ENCODE results near the gene CACNG4. TPM values are rescaled to one million over a fixed set of nuclear protein-coding genes. Genes with fewer than 3 reads are reported as not detected.

Gene CACNG4
- total RNA-seq, 1 experiment from 2014 or later = not detected

DNA sequence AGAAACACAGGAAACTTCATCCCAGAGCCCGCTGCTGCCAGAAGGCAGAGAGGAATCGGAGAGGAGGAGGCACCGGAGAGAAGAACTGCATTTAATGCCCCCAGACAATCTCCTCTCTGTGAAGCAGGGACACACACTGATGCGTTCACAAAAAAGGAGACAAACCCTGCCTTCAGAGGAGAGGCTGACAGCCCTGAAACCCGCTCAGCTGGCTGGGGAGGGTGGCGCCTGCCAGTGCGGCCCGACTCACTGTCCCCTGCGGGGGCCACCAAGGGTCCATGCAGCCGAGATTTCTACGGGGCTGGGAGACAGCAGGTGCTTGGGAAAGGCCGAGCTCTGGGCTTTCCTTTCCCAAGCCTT, 57.9 kb downstream of the CACNG4 start:
- Histone ChIP-seq H3K9me3 (ENCODE audit: low read length) (no peaks in the 10 kb centered on the region), H3K27me3 (ENCODE audit: low read length) (no peaks in the 10 kb centered on the region), H3K36me3 (ENCODE audit: insufficient read depth, low read length) (no peaks in the 10 kb centered on the region), H2AFZ (ENCODE audit: low read length) (no peak overlapping the region), H3K4me1 (ENCODE audit: low read length) (no peaks in the 10 kb centered on the region), H4K20me1 (ENCODE audit: insufficient read depth, low read depth, low read length) (no peaks in the 10 kb centered on the region), H3K27ac (ENCODE audit: low read length) (no peak overlapping the region), H3K79me2 (ENCODE audit: low read length) (no peaks in the 10 kb centered on the region), H3K9me2 (replicated peaks; ENCODE audit: insufficient read depth, low read length) (no peaks in the 10 kb centered on the region), H3K4me3 (ENCODE audit: low read length) (no peak overlapping the region), H3K9ac (ENCODE audit: low read length) (no peak overlapping the region), H3K4me2 (ENCODE audit: low read depth, low read length, poor library complexity, severe bottlenecking) (no peak overlapping the region)
- no peak for DNase-seq

GRCh38 chr17:67024736-67025135, 60.2 kb downstream of the CACNG4 start:
- no peaks in the 10 kb centered on the region for H3K27me3 ChIP-seq (ENCODE audit: low read length)
- H3K9ac ChIP-seq (ENCODE audit: low read length) = no peak overlapping the region
- H3K9me3 ChIP-seq (ENCODE audit: low read length) = no peaks in the 10 kb centered on the region
- no peaks in the 10 kb centered on the region for H3K36me3 ChIP-seq (ENCODE audit: insufficient read depth, low read length)
- no peaks in the 10 kb centered on the region for H3K4me1 ChIP-seq (ENCODE audit: low read length)
- H3K4me2 ChIP-seq (ENCODE audit: low read depth, low read length, poor library complexity, severe bottlenecking) = no peak overlapping the region
- no peak overlapping the region for H3K4me3 ChIP-seq (ENCODE audit: low read length)
- H3K79me2 ChIP-seq (ENCODE audit: low read length) = no peaks in the 10 kb centered on the region
- no peak overlapping the region for H2AFZ ChIP-seq (ENCODE audit: low read length)
- H4K20me1 ChIP-seq (ENCODE audit: insufficient read depth, low read depth, low read length) = no peaks in the 10 kb centered on the region
- no peak for DNase-seq
- no peaks in the 10 kb centered on the region for H3K9me2 ChIP-seq (replicated peaks; ENCODE audit: insufficient read depth, low read length)
- H3K27ac ChIP-seq (ENCODE audit: low read length) = no peak overlapping the region

GRCh38 chr17:67025216-67025792, 60.8 kb downstream of the CACNG4 start:
- Histone ChIP-seq H3K79me2 (ENCODE audit: low read length) (no peaks in the 10 kb centered on the region), H3K36me3 (ENCODE audit: insufficient read depth, low read length) (no peaks in the 10 kb centered on the region), H3K4me3 (ENCODE audit: low read length) (no peak overlapping the region), H3K4me1 (ENCODE audit: low read length) (no peaks in the 10 kb centered on the region), H3K4me2 (ENCODE audit: low read depth, low read length, poor library complexity, severe bottlenecking) (no peak overlapping the region), H3K27ac (ENCODE audit: low read length) (no peak overlapping the region), H3K9me2 (replicated peaks; ENCODE audit: insufficient read depth, low read length) (no peaks in the 10 kb centered on the region), H3K9ac (ENCODE audit: low read length) (no peak overlapping the region), H3K27me3 (ENCODE audit: low read length) (no peaks in the 10 kb centered on the region), H4K20me1 (ENCODE audit: insufficient read depth, low read depth, low read length) (no peaks in the 10 kb centered on the region), H2AFZ (ENCODE audit: low read length) (no peak overlapping the region), H3K9me3 (ENCODE audit: low read length) (no peaks in the 10 kb centered on the region)
- no peak for DNase-seq

- Histone ChIP-seq H3K4me2 (ENCODE audit: low read depth, low read length, poor library complexity, severe bottlenecking) (no peak overlapping the region), H3K9me3 (ENCODE audit: low read length) (no peaks in the 10 kb centered on the region), H3K27ac (ENCODE audit: low read length) (no peak overlapping the region), H3K79me2 (ENCODE audit: low read length) (no peaks in the 10 kb centered on the region), H3K4me3 (ENCODE audit: low read length) (no peak overlapping the region), H3K36me3 (ENCODE audit: insufficient read depth, low read length) (no peaks in the 10 kb centered on the region), H3K4me1 (ENCODE audit: low read length) (no peaks in the 10 kb centered on the region), H2AFZ (ENCODE audit: low read length) (no peak overlapping the region), H3K9me2 (replicated peaks; ENCODE audit: insufficient read depth, low read length) (no peaks in the 10 kb centered on the region), H3K9ac (ENCODE audit: low read length) (no peak overlapping the region), H4K20me1 (ENCODE audit: insufficient read depth, low read depth, low read length) (no peaks in the 10 kb centered on the region), H3K27me3 (ENCODE audit: low read length) (no peaks in the 10 kb centered on the region)
- no peak for DNase-seq
These were observed 61.8 kb downstream of the CACNG4 start for GRCh38 chr17:67026341-67026740.

DNA sequence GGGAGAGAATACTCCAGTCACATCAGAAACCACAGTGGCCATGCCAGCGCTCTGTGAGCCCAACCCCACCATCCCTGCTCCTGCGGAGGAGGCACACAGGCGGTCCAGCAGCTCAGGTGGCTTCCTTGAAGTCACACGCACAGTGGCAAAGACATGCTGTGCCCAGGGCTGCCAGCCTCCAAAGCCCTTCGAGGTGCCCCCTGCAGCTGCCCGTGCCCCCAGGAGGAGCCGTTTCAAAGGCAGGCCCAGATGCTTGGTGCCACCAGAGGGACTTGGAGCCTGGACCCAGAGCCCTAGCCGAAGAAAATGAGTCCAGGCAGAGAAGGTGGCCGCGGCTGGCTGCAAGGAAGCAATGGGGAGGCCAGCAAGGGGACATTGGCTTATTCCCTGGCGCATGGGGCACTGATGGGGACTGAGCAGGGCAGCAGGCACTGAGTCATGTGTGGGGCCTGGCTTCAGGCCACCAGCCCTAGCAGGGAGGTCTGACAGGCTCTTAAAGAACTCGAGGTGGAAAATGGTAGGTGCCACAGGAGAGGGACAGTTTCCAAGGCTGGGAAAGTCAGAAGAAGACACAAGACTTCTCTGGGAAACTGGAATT, 62.6 kb downstream of the CACNG4 start:
- DNase-seq = no peak
- H3K9me2 ChIP-seq (replicated peaks; ENCODE audit: insufficient read depth, low read length) = no peaks in the 10 kb centered on the region

GRCh38 chr17:67030641-67031040, 66.1 kb downstream of the CACNG4 start:
- no peaks in the 10 kb centered on the region for H3K27me3 ChIP-seq (ENCODE audit: low read length)
- no peaks in the 10 kb centered on the region for H4K20me1 ChIP-seq (ENCODE audit: insufficient read depth, low read depth, low read length)
- no peaks in the 10 kb centered on the region for H3K36me3 ChIP-seq (ENCODE audit: insufficient read depth, low read length)
- H3K9ac ChIP-seq (ENCODE audit: low read length) = no peak overlapping the region
- H3K79me2 ChIP-seq (ENCODE audit: low read length) = no peaks in the 10 kb centered on the region
- H3K4me3 ChIP-seq (ENCODE audit: low read length) = no peak overlapping the region
- no peaks in the 10 kb centered on the region for H3K9me3 ChIP-seq (ENCODE audit: low read length)
- no peaks in the 10 kb centered on the region for H3K4me1 ChIP-seq (ENCODE audit: low read length)
- no peak overlapping the region for H2AFZ ChIP-seq (ENCODE audit: low read length)
- H3K27ac ChIP-seq (ENCODE audit: low read length) = no peak overlapping the region
- H3K9me2 ChIP-seq (replicated peaks; ENCODE audit: insufficient read depth, low read length) = no peaks in the 10 kb centered on the region
- no peak for DNase-seq
- H3K4me2 ChIP-seq (ENCODE audit: low read depth, low read length, poor library complexity, severe bottlenecking) = no peak overlapping the region

More for the DNA sequence above, 62.6 kb downstream of the CACNG4 start:
- Histone ChIP-seq H4K20me1 (ENCODE audit: insufficient read depth, low read depth, low read length) (no peaks in the 10 kb centered on the region), H2AFZ (ENCODE audit: low read length) (no peak overlapping the region), H3K79me2 (ENCODE audit: low read length) (no peaks in the 10 kb centered on the region), H3K4me2 (ENCODE audit: low read depth, low read length, poor library complexity, severe bottlenecking) (no peak overlapping the region), H3K9ac (ENCODE audit: low read length) (no peak overlapping the region), H3K4me3 (ENCODE audit: low read length) (no peak overlapping the region), H3K27ac (ENCODE audit: low read length) (no peak overlapping the region), H3K4me1 (ENCODE audit: low read length) (no peaks in the 10 kb centered on the region), H3K9me3 (ENCODE audit: low read length) (no peaks in the 10 kb centered on the region), H3K36me3 (ENCODE audit: insufficient read depth, low read length) (no peaks in the 10 kb centered on the region), H3K27me3 (ENCODE audit: low read length) (no peaks in the 10 kb centered on the region)

- DNase-seq = no peak
- Histone ChIP-seq H3K79me2 (ENCODE audit: low read length) (no peaks in the 10 kb centered on the region), H3K9me3 (ENCODE audit: low read length) (no peaks in the 10 kb centered on the region), H3K9me2 (replicated peaks; ENCODE audit: insufficient read depth, low read length) (no peaks in the 10 kb centered on the region), H3K4me2 (ENCODE audit: low read depth, low read length, poor library complexity, severe bottlenecking) (no peak overlapping the region), H3K9ac (ENCODE audit: low read length) (no peak overlapping the region), H3K27ac (ENCODE audit: low read length) (no peak overlapping the region), H3K4me3 (ENCODE audit: low read length) (no peak overlapping the region), H2AFZ (ENCODE audit: low read length) (no peak overlapping the region), H3K27me3 (ENCODE audit: low read length) (no peaks in the 10 kb centered on the region), H3K4me1 (ENCODE audit: low read length) (no peaks in the 10 kb centered on the region), H3K36me3 (ENCODE audit: insufficient read depth, low read length) (no peaks in the 10 kb centered on the region), H4K20me1 (ENCODE audit: insufficient read depth, low read depth, low read length) (no peaks in the 10 kb centered on the region)
These were observed 67.9 kb downstream of the CACNG4 start for GRCh38 chr17:67032382-67032781.

- H3K4me3 ChIP-seq (ENCODE audit: low read length) = no peak overlapping the region
- no peak for DNase-seq
- no peaks in the 10 kb centered on the region for H3K4me1 ChIP-seq (ENCODE audit: low read length)
- H3K9me3 ChIP-seq (ENCODE audit: low read length) = no peaks in the 10 kb centered on the region
- no peaks in the 10 kb centered on the region for H4K20me1 ChIP-seq (ENCODE audit: insufficient read depth, low read depth, low read length)
- H3K27me3 ChIP-seq (ENCODE audit: low read length) = no peaks in the 10 kb centered on the region
- no peaks in the 10 kb centered on the region for H3K9me2 ChIP-seq (replicated peaks; ENCODE audit: insufficient read depth, low read length)
- H3K4me2 ChIP-seq (ENCODE audit: low read depth, low read length, poor library complexity, severe bottlenecking) = no peak overlapping the region
- H3K27ac ChIP-seq (ENCODE audit: low read length) = no peak overlapping the region
- no peaks in the 10 kb centered on the region for H3K36me3 ChIP-seq (ENCODE audit: insufficient read depth, low read length)
- no peaks in the 10 kb centered on the region for H3K79me2 ChIP-seq (ENCODE audit: low read length)
- H2AFZ ChIP-seq (ENCODE audit: low read length) = no peak overlapping the region
- H3K9ac ChIP-seq (ENCODE audit: low read length) = no peak overlapping the region
These were observed 68.5 kb downstream of the CACNG4 start for GRCh38 chr17:67032985-67033384.
